Gastrocnemius medialis (tissue), 4 donors: ENCODE results near the gene SLC38A9.

ENCODE experiments used
- POLR2A ChIP-seq, 2 donors: fragments of 450-650 bp; IDR thresholded peaks; one replicate each; pipeline ENCODE4 v1.6.1; 2017; ENCODE audit warnings: antibody characterized with exemption in 2 of 2, mild to moderate bottlenecking in 2 of 2, moderate library complexity in 2 of 2
- TF ChIP-seq, protein P1 (sequence below), 5 experiments: fragments of 450-650 bp in 3 of 5; fragments of 200-600 bp in 2 of 5; sonication (generic) in 2 of 5; IDR thresholded peaks in 4 of 5; conservative IDR thresholded peaks in 1 of 5; 1 replicate in 4 of 5; 2 replicates in 1 of 5; pipeline ENCODE4 v1.5.1; 2016 to 2019; ENCODE audit warnings: antibody characterized with exemption in 5 of 5, mild to moderate bottlenecking in 3 of 5, moderate library complexity in 3 of 5

DNA sequence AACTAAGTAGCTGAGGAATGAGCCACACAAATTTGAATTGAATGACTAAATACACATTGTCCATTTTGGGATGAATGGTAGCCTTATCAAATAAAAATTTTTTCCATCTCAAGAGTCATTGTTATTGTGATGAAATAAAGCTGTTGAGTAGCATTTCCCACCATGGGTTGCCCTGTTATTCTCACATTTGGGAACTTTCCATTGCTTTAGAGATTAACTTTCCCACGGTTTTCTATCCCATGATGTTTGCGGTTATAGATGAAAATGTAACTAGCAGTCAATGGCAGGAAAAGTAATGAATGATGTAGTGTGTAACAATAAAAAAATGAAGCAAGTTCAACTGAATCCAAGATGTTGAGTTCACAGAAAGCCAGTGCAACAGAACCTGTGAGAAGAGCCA lies 117.5 kb downstream of the SLC38A9 start:
- TF ChIP-seq, protein P1, sequence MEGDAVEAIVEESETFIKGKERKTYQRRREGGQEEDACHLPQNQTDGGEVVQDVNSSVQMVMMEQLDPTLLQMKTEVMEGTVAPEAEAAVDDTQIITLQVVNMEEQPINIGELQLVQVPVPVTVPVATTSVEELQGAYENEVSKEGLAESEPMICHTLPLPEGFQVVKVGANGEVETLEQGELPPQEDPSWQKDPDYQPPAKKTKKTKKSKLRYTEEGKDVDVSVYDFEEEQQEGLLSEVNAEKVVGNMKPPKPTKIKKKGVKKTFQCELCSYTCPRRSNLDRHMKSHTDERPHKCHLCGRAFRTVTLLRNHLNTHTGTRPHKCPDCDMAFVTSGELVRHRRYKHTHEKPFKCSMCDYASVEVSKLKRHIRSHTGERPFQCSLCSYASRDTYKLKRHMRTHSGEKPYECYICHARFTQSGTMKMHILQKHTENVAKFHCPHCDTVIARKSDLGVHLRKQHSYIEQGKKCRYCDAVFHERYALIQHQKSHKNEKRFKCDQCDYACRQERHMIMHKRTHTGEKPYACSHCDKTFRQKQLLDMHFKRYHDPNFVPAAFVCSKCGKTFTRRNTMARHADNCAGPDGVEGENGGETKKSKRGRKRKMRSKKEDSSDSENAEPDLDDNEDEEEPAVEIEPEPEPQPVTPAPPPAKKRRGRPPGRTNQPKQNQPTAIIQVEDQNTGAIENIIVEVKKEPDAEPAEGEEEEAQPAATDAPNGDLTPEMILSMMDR (IDR thresholded peaks at IDR 0.05 in 4 of 5, conservative IDR thresholded peaks at IDR 0.05 in 1 of 5), result no peak
- no peak for TF ChIP-seq POLR2A (IDR thresholded peaks at IDR 0.05)
